ENCODE data around the gene RBM46.
"Not testable (repeated sequence)": the region's sequence is repeated elsewhere in the genome, so short reads cannot be mapped to it uniquely, and the experiment has no call there.

DNA sequence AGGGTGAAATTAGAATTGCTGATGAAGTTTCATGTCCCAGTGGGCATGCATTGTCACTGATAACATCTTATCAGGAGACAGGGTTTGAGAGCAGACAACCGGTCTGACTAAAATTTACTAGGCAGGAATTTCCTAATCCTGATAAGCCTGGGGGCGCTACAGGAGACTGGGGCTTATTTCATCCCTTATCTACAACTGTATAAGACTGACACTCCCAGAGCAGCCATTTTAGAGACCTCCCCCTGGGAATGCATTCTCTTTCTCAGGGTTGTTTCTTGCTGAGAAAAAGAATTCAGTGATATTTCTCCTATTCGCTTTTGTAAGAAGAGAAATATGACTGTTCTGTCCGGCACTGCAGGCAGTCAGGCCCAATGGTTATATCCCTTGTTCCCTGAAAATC lies 93.0 kb downstream of the RBM46 start:
- not testable (repeated sequence) for TF ChIP-seq EZH2 (IDR thresholded peaks at IDR 0.05; ENCODE audit: insufficient read depth, poor library complexity, severe bottlenecking); EZH2phosphoT487 (IDR thresholded peaks at IDR 0.05; ENCODE audit: insufficient read depth, low read depth)
